ENCODE data around the gene GTPBP4. TPM values are rescaled to one million over a fixed set of nuclear protein-coding genes. Genes with fewer than 3 reads are reported as not detected.

GTPBP4 gene
- total RNA-seq, 4 donors from 2014 or later: 18.3 to 39.1 (median 27.4) TPM

- peaks cover 63 to 82% (median 73%) of the 10 kb centered on the region in 4 donors for H3K36me3 ChIP-seq
- H3K4me3 ChIP-seq: no peak overlapping the region
- DNase-seq (ENCODE audit: extremely low spot score): no peak
- TF ChIP-seq EP300 (IDR thresholded peaks at IDR 0.05) (no peak), POLR2A (IDR thresholded peaks at IDR 0.05; ENCODE audit: low read depth) (no peak), POLR2AphosphoS5 (IDR thresholded peaks at IDR 0.05) (no peak)
- TF ChIP-seq, protein P1, sequence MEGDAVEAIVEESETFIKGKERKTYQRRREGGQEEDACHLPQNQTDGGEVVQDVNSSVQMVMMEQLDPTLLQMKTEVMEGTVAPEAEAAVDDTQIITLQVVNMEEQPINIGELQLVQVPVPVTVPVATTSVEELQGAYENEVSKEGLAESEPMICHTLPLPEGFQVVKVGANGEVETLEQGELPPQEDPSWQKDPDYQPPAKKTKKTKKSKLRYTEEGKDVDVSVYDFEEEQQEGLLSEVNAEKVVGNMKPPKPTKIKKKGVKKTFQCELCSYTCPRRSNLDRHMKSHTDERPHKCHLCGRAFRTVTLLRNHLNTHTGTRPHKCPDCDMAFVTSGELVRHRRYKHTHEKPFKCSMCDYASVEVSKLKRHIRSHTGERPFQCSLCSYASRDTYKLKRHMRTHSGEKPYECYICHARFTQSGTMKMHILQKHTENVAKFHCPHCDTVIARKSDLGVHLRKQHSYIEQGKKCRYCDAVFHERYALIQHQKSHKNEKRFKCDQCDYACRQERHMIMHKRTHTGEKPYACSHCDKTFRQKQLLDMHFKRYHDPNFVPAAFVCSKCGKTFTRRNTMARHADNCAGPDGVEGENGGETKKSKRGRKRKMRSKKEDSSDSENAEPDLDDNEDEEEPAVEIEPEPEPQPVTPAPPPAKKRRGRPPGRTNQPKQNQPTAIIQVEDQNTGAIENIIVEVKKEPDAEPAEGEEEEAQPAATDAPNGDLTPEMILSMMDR (IDR thresholded peaks at IDR 0.05): no peak
- H3K27me3 ChIP-seq: peaks cover 0 to 5% (median 0%) of the 10 kb centered on the region in 4 donors
- no peaks in the 10 kb centered on the region for H3K9me3 ChIP-seq
- intact Hi-C loops (cut with DNase I): no loop called here
- 94% methylated on average over 7 of the region's 7 CpGs for WGBS
- peaks cover 0 to 6% (median 3%) of the 10 kb centered on the region in 4 donors for H3K4me1 ChIP-seq
- H3K27ac ChIP-seq (replicated peaks in 1 of 4): no peak overlapping the region
These were observed 7.3 kb downstream of the GTPBP4 start for GRCh38 chr10:995559-995926.

GRCh38 chr10:996031-996430 lies 7.8 kb downstream of the GTPBP4 start:
- peaks cover 0 to 5% (median 0%) of the 10 kb centered on the region in 4 donors for H3K27me3 ChIP-seq
- peaks cover 0 to 1% (median under 1%) of the 10 kb centered on the region in 4 donors for H3K4me1 ChIP-seq
- no peak for DNase-seq (ENCODE audit: extremely low spot score)
- peaks cover 67 to 86% (median 78%) of the 10 kb centered on the region in 4 donors for H3K36me3 ChIP-seq
- no peak overlapping the region for H3K27ac ChIP-seq (replicated peaks in 1 of 4)
- intact Hi-C loops (cut with DNase I): no loop called here
- 95% methylated on average over 12 of the region's 12 CpGs for WGBS
- TF ChIP-seq POLR2A (IDR thresholded peaks at IDR 0.05; ENCODE audit: low read depth): no peak
- no peak for TF ChIP-seq POLR2AphosphoS5 (IDR thresholded peaks at IDR 0.05)
- TF ChIP-seq, protein P1 (IDR thresholded peaks at IDR 0.05): no peak
- TF ChIP-seq EP300 (IDR thresholded peaks at IDR 0.05): no peak
- no peaks in the 10 kb centered on the region for H3K9me3 ChIP-seq
- no peak overlapping the region for H3K4me3 ChIP-seq

GRCh38 chr10:997266-998022 lies 9.2 kb downstream of the GTPBP4 start:
- intact Hi-C loops (cut with DNase I): no loop called here
- peaks cover 0 to 5% (median 0%) of the 10 kb centered on the region in 4 donors for H3K27me3 ChIP-seq

DNA sequence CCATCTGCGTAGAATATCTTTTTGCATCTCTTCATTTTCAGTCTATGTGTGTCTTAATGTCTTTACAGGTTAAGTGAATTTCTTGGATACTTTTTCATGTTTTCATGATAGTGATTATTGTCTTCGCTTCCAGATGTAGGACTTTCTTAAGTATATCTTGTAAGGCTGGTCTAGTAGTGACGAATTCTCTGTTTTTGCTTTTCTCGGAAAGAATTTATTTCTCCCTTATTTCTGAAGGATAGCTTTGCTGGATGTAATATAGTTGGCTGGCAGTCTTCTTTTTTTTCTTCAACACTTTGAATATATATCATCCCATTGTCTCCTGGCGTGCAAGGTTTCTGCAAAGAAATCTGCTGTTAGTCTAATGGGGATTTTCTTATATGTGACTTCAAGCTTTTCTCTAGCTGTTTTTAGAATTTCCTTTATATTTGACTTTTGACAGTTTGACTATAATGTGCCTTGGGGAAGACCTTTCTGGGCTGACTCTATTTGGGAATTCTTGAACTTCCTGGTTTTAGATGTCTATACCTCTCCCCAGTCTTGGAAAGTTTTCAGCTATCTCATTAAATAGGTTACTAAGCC lies 14.3 kb downstream of the GTPBP4 start:
- DNase-seq (ENCODE audit: extremely low spot score): no peak
- Histone ChIP-seq H3K36me3 (peaks cover 88 to 100% (median 98%) of the 10 kb centered on the region in 4 donors), H3K27me3 (no peaks in the 10 kb centered on the region), H3K4me3 (no peak overlapping the region), H3K27ac (replicated peaks in 1 of 4) (no peak overlapping the region), H3K9me3 (peaks cover 0 to 15% (median 10%) of the 10 kb centered on the region in 4 donors), H3K4me1 (no peaks in the 10 kb centered on the region)
- WGBS: 98% methylated on average over 5 of the region's 5 CpGs
- TF ChIP-seq POLR2A (IDR thresholded peaks at IDR 0.05; ENCODE audit: low read depth): no peak
- TF ChIP-seq EP300 (IDR thresholded peaks at IDR 0.05): no peak
- TF ChIP-seq, protein P1 (IDR thresholded peaks at IDR 0.05): no peak
- no peak for TF ChIP-seq POLR2AphosphoS5 (IDR thresholded peaks at IDR 0.05)
- intact Hi-C loops (cut with DNase I): no loop called here

More at GRCh38 chr10:997266-998022, 9.2 kb downstream of the GTPBP4 start:
- H3K9me3 ChIP-seq: peaks cover 0 to 5% (median 3%) of the 10 kb centered on the region in 4 donors
- WGBS: 86% methylated on average over 19 of the region's 19 CpGs
- no peak overlapping the region for H3K27ac ChIP-seq (replicated peaks in 1 of 4)
- no peak overlapping the region for H3K4me3 ChIP-seq
- TF ChIP-seq POLR2AphosphoS5 (IDR thresholded peaks at IDR 0.05): no peak
- TF ChIP-seq, protein P1 (IDR thresholded peaks at IDR 0.05): no peak
- no peak for DNase-seq (ENCODE audit: extremely low spot score)
- peaks cover 79 to 100% (median 90%) of the 10 kb centered on the region in 4 donors for H3K36me3 ChIP-seq
- no peaks in the 10 kb centered on the region for H3K4me1 ChIP-seq

Measured in esophagus muscularis mucosa (tissue), 4 donors.